NCI-H82 treated with DMSO at 0.1 percent for 48 hours (cell line): ENCODE data around the gene STEEP1.

Source experiments
- DNase-seq: peaks from one replicate; lab custom pipeline; 2025; ENCODE audit not compliant: unreplicated experiment; lab: John Stamatoyannopoulos, UW

The STEEP1 gene

GRCh38 chrX:119565107-119565663 is at the start of gene STEEP1:
TSS of gene STEEP1 (minus strand) at chrX:119565409. CDS start at chrX:119565355, 54 bp downstream.
- peak; percentile 87 for DNase-seq

GRCh38 chrX:119614776-119615175 is 49.6 kb upstream of the STEEP1 start:
- no peak for DNase-seq

DNA sequence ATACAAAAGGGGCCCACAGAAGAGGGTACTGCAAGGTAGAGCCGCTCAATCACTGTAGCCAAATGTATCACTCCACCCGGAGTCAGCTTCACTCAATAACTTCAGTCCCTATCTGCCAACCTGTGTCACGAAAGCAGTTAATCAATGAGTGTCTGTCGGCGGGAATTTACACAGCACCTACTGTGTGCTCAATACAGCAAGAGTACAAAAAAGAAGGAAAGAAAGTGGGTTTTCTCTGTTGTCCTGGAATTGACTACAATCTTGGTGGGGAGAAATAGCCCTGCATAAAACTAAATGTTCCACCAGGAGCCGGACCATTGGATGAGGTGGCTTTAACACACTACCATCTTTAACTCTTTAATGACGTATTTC is 41.8 kb upstream of the STEEP1 start:
- no peak for DNase-seq

DNA sequence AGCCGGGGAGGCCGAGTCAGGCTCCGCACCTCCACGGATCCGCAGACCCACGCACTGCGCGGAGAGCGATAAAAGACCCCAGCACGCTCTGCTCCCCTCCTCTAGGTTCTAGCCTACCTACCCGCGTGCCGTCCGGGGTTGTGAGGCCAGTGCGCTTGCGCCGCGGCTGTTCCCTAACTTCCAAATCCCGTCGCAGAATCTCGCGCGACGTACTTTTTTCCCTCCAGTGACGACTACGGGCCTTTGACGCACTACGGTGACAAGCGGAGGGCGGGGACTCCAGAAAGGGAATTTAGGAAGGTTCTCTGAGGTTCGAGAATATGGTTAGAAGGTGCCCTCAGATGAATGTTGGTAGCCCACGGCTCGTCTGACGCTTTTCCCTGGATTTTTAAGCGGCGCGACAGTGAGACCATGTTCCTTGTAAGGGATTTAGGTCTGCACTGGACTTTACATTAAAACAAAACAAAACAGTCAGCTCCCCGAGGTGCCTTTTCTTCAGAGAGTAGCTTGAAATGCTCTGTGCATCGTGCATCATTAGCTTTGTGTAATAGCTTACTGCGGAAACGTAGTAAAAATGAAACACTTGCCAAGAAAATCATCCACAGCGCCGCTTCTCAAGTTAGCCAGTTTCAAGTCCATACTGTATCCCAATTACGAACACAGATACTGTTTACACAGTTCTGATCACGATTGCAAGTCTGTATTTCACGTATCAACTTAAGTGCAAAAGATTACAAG is 41.2 kb upstream of the STEEP1 start, which contains the start of gene NKRF:
TSS of gene NKRF (minus strand) at position 145 of the 738 bp plus-strand sequence.
- peak; percentile 84 for DNase-seq

GRCh38 chrX:119605464-119606279 is 40.5 kb upstream of the STEEP1 start:
- no peak for DNase-seq

- DNase-seq: peak; percentile 15
Observed at GRCh38 chrX:119604766-119605463, 39.7 kb upstream of the STEEP1 start.

GRCh38 chrX:119602701-119603255 is 37.6 kb upstream of the STEEP1 start:
- no peak for DNase-seq

DNA sequence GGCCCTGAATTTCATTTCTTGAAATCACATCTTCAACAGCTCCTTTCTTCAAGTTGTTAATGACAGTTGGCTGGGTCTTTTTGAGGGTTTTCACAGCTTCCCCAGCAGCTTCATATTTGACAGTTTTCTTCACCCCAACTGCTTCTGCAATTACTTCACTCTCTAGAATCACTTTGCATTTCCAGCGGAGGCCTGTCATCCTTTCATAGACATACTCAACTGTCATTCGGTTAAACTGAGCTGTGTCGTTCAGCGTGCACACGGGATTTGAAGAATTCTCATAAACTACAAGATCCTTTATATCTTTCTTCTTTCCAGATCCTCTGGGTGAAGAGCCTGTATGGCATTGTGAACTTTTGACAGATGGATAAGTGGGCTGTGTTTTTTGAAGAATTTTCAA is 24.6 kb upstream of the STEEP1 start:
- DNase-seq: no peak

GRCh38 chrX:119583431-119584059 is 18.3 kb upstream of the STEEP1 start:
- DNase-seq: no peak

GRCh38 chrX:119579414-119579813 is 14.2 kb upstream of the STEEP1 start:
- no peak for DNase-seq

- peak; percentile 84 for DNase-seq
Observed at GRCh38 chrX:119574394-119575266, 9.4 kb upstream of the STEEP1 start, which contains the start of gene UBE2A. TSS of gene UBE2A (plus strand) at chrX:119574563. CDS start at chrX:119574712, 149 bp downstream.

- no peak for DNase-seq
Observed at GRCh38 chrX:119573840-119574393, 8.7 kb upstream of the STEEP1 start.

DNA sequence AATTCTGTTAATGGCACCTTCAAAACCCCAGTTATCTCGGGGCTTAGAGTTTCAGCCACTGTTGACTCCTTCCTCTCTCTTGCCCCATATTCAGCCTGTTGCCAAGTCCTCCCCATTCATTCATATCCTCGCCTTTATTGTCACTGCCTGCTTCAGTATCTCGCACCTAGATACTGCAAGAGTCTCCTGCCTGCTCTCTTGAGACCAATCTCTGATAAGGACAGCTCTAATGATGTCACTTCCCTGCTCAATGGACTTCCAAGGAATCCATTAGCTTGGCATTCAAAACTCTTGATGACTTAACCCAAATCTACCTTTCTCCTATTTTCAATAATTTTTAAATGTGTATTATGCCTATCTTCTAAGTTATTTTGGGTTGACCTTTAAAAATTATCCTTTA is 8.0 kb upstream of the STEEP1 start:
- no peak for DNase-seq

- no peak for DNase-seq
Observed at GRCh38 chrX:119570351-119570835, 5.2 kb upstream of the STEEP1 start.

DNA sequence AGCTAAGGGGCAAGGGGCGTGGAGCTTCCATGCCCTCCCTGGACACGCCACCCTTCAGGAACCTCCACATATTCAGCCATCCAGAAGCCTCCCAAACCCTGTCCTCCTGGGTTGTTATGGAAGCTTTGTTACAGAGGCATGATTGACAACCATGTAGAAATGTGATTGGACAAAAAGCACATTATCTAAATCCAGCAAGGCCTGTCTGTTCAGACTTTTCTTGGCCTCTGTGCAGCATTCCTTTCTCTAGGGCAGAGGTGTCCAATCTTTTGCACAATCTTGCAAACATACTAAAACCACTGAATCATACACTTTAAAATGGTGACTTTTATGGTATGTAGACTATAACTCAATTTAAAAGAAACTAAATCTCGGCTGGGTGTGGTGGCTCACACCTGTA is 12.7 kb downstream of the STEEP1 start:
- DNase-seq: no peak

GRCh38 chrX:119549327-119550016 is 15.7 kb downstream of the STEEP1 start:
- peak; percentile 6 for DNase-seq

DNA sequence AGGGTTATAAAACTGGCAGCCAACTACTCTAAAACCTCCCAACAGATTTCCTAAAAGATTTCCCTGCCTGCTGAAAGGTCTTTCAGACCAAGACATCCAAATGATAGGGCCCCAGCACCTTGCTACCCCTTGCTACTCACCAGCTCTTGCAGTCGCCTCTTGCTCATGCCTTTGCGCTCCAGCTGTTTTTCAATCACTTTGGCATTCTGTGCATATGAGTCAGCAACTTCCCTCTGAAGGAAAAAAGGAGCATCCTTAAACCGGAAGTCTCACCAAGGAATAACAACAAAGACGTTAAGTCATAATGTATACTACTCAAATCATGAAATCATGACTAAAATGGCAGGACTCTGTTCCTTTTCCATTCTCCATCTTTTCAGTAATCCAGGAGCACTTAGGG is 24.0 kb downstream of the STEEP1 start:
- no peak for DNase-seq

DNA sequence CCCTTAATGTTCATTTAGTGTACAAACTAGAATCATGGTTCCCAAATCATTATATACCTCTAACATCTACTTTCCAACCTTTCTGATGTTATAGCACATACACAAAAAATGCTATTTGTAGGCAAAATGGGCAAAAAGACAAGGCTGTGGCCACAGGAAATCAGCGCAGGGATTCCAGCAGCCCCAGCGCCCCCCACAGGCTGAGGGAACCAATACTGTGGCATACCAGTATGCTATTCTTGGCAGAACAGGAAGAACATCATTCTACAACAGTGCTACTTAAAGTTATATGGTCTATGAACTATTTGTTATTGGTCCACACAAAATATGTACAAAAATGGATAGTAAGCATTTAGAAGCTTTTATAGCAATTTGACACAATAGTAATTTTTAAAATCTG is 25.3 kb downstream of the STEEP1 start:
- no peak for DNase-seq
